KOPT-K1 (cell line): ENCODE data around the gene SKAP1.

Source experiments
- H3K27ac ChIP-seq: fragments of 200-600 bp; sonication (generic); 2 replicates; pipeline ENCODE4 v1.5.1; 2016; ENCODE audit warnings: antibody characterized with exemption, mild to moderate bottlenecking, low read depth, low read length; ENCODE audit not compliant: poor library complexity, severe bottlenecking
- H3K36me3 ChIP-seq: fragments of 200-600 bp; sonication (generic); 2 replicates; pipeline ENCODE4 v1.5.1; 2017; ENCODE audit warnings: antibody characterized with exemption, mild to moderate bottlenecking, low read length, moderate library complexity; ENCODE audit not compliant: insufficient read depth
- H3K9me3 ChIP-seq: fragments of 200-600 bp; sonication (generic); 2 replicates; pipeline ENCODE4 v1.5.1; 2017; ENCODE audit warnings: antibody characterized with exemption, low read length, mild to moderate bottlenecking; ENCODE audit not compliant: insufficient read depth, poor library complexity, severe bottlenecking

The SKAP1 gene

DNA sequence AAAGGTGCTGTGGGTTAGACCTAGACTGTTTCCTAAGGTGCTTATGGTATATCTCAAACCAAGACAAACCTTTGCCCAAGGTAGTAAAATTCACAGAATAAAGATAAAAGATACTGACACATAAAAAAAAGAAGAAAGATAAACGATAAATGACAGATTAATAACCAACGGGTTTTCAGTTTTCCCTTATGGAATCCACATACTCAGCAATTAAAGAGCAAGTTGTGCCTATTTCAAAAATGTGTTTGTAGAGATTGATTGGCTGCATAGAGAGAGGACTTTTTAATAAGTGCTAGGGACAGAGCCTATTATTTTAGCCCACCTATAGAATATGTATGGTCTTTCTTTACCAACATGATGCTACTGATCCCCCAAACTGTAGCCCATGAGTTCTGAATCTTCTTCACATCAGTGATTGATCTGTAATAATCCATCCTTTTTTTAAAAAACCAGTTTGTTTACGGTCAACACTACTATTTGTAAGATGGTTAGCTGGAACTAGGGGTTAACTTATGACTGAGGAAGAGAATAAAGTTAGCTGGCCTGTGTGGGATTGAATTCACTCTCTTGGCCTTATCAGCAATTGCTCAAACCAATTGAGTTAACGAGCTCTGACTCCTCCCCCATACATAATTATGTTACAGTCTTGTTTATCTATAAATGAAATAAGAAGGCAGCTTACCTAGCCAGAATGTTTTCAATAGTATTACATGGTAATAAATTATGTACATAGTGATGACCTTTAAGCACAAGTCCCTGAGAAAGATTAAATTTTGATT, 268.7 kb downstream of the SKAP1 start:
- no peaks in the 10 kb centered on the region for H3K9me3 ChIP-seq
- H3K27ac ChIP-seq, result no peak overlapping the region
- peaks cover 36% of the 10 kb centered on the region for H3K36me3 ChIP-seq

DNA sequence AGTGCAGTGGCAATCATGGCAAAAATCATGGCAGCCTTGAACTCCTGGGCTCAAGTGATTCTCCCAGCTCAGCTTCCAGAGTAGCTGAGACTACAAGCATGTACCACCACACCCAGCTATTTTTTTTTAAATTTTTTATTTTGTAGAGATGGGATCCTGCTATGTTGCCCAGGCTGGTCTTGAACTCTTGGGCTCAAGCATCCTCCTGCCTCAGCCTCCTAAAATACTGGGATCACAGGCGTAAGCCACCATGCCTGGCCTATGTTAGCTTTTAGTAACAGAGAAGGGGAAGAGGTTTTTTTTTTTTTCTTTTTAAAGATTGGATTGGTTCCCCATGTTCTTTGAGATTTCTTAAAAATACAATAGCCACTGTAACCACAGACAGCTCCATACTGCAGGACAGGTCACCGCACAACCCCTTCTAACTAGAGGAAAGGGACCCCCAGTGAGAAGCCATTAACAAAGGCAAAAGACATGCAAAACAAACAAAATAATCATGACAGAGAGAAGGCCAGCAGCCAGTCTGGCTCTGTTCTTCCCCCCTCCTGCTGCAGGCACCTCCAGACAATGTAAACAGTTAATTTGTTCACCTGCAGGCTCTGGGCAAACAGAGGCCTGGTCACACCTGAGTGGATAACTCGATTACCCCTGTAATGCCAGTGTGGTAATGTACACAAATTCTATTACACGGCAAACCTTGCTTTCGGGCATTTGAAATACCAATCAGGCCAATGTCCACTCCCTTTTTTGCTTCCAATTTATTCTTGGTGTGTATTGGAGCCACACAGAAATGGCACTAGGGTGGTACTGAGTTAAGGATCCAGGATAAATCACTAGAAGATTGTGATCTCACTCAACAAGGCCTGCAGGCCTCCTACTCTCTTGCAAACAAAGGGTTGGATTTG, 269.6 kb downstream of the SKAP1 start:
- peaks cover 42% of the 10 kb centered on the region for H3K36me3 ChIP-seq
- H3K9me3 ChIP-seq, result no peaks in the 10 kb centered on the region
- no peak overlapping the region for H3K27ac ChIP-seq

DNA sequence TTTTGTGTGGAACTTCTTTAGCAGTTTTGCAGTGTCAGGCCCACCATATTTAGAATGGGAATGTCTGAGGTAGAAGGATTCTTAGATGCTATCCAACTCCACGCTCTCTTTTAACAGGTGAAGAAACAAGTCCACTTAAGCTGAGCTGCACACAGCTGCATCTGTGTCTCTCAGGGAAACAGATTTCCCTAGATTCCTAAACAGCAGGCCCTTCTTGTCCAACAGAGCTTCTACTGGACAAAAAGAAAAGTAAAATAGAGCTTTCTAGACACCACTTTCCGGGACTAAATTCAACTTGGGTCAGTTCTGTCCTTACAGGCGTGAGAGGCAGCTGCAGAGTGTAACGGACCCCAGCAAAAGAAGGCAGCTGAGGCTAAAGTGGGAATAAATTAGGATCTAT, 270.8 kb downstream of the SKAP1 start:
- Histone ChIP-seq H3K36me3 (peaks cover 53% of the 10 kb centered on the region), H3K27ac (no peak overlapping the region), H3K9me3 (no peaks in the 10 kb centered on the region)

DNA sequence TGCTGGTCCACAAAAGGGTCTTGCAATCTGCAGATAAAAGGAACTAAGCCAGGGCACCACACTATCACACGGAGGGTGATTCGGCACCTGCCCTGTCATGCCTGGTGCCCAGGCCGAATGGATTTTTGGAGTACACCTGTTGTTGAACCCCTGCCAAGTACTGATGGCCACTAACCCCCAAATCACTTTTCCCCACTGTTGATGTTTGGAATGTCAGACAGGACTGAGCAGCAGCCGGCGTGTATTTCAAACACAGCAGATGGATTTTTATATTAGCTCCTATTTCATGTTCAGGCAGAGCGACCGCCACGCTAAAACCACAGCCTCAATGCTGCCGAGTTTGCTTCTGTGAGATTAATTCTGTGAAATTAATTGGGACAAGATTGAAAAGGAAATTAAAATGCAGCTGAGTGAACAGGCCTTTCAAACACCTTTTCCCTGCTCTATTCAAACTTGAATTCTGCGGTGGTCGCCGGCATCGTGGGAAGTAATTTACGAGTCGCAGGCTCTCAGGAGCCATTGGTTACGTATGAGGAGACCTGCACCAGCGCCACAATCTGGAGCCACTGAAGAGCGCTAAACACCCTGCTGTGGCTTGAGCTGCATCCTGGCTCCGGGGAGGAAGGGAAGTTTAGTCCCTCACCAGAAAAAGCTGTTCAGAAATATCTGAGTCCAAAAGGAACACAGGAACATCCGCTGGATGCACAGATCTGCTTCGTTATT, 274.0 kb downstream of the SKAP1 start:
- no peak overlapping the region for H3K27ac ChIP-seq
- no peaks in the 10 kb centered on the region for H3K9me3 ChIP-seq
- peaks cover 41% of the 10 kb centered on the region for H3K36me3 ChIP-seq

DNA sequence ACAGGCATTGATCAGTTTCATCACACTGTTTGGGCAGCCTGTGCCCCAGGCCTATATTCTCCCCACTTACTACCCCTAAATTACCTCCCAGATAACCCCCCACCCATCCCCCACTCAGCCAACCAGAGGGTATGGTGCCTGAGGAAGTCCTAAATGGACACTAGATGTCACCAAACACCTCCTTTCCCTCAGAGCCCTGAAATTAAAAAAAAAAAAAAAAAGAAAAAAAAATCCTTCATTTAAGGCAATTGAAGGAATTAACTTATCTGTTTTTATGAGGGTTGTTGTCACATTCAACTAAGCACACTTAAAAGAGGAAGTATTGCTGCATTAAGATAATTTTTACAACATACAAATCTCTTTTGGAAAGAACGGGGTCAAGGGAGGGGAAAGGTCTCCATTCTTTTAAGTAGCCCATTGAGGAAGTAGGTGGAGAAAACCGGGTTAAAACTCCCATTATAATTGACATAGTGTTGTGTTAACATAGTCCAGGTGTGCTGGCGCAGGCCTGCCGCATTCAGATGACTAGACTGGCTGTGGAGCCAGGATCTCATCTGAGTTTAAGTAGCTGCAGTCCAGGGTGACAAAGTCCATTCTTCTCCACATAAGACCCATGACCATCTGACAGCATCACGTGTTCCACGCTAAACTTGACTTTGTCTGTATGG, 276.2 kb downstream of the SKAP1 start:
- H3K9me3 ChIP-seq, result no peaks in the 10 kb centered on the region

DNA sequence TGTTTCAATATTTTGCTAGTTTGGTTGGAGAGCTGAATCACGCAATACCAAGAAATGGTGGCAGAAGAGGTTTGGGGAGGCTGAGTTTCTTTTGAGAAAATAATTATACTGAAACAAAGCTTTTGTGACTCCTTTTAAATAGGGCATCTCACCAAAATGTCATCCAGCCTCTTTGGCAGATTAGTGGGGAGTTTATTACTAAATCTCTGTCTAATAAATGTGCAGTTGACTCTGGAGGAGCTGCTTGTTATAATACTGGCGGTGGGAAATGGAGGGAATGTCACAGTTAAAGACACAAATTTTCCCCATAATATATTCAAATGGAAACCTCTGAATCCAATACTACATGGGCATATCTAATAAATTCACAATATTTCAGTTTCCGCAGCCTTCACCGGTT, 277.7 kb downstream of the SKAP1 start:
- Histone ChIP-seq H3K27ac (no peak overlapping the region), H3K9me3 (no peaks in the 10 kb centered on the region), H3K36me3 (peaks cover 45% of the 10 kb centered on the region)

More for the DNA sequence above, 276.2 kb downstream of the SKAP1 start:
- no peak overlapping the region for H3K27ac ChIP-seq
- H3K36me3 ChIP-seq, result peaks cover 36% of the 10 kb centered on the region

DNA sequence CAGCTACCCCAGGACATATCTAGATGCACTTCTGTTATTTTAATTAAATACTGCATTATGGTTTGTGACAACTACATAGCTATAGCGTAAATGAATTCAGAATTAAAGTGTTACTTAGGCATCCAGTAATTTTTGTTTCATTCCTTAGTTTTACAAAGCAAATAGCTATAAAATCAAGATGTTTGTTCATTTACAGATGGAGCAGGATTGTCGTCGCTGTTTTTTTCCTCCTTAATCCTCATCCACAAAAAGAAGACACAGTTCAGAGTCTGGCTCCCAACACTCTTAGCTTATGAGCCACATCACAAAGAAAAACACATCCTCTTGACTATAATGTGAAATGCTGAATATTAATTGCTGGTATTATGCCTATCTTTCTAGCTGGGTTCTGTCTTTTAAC, 278.8 kb downstream of the SKAP1 start:
- H3K27ac ChIP-seq, result no peak overlapping the region
- H3K36me3 ChIP-seq, result peaks cover 42% of the 10 kb centered on the region
- H3K9me3 ChIP-seq, result no peaks in the 10 kb centered on the region

DNA sequence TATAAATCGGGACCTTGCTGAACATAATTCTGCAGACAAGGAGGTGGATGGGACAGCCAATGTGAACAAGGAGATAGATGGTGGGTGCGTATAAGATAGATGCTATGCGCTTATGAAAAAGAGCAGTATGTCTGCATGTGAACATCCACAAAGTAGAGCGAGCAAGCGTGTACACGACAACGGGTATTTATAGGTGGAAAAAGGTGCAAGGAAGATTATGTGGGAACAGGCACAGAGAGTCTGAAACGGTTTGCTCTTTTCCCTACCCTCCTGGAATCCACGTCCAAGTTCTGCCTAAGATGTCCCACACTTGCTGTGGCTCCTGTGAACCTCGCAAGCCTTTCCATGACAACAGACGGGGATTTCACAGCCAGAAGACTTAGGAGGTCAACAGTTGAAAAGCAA, 279.4 kb downstream of the SKAP1 start:
- Histone ChIP-seq H3K36me3 (peaks cover 43% of the 10 kb centered on the region), H3K9me3 (no peaks in the 10 kb centered on the region), H3K27ac (no peak overlapping the region)

DNA sequence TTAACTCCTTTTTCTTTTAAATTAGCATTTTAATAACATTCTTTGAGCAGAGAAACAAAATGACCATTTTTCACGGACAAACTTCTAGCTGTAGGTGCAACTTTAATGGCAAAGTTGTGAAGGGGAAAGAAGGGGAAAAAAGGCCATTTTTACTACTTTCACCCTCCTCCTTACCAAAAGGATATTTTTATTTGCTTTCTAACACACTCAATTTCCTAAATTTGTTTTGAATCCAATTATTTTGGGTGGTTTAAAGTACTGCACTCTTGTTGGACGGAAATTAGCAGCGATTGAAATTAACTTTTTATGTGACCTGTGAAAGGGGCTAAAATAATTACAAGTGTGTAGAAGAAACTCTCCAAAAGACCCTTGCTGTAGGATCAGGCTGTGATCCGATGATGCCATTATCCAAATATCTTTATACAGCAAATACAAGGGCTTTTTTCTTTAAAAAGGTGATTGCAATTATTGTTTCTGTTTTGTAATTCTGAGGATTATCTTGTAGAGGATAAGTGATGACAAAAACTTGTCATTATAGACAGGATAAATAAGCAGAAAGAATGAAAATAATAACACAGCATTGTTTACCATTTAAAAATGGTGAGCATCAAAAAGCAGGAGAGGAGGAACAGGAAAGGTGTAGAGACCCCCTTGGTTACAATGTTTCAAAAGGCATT, 280.1 kb downstream of the SKAP1 start:
- H3K27ac ChIP-seq, result no peak overlapping the region
- peaks cover 42% of the 10 kb centered on the region for H3K36me3 ChIP-seq
- H3K9me3 ChIP-seq, result no peaks in the 10 kb centered on the region

DNA sequence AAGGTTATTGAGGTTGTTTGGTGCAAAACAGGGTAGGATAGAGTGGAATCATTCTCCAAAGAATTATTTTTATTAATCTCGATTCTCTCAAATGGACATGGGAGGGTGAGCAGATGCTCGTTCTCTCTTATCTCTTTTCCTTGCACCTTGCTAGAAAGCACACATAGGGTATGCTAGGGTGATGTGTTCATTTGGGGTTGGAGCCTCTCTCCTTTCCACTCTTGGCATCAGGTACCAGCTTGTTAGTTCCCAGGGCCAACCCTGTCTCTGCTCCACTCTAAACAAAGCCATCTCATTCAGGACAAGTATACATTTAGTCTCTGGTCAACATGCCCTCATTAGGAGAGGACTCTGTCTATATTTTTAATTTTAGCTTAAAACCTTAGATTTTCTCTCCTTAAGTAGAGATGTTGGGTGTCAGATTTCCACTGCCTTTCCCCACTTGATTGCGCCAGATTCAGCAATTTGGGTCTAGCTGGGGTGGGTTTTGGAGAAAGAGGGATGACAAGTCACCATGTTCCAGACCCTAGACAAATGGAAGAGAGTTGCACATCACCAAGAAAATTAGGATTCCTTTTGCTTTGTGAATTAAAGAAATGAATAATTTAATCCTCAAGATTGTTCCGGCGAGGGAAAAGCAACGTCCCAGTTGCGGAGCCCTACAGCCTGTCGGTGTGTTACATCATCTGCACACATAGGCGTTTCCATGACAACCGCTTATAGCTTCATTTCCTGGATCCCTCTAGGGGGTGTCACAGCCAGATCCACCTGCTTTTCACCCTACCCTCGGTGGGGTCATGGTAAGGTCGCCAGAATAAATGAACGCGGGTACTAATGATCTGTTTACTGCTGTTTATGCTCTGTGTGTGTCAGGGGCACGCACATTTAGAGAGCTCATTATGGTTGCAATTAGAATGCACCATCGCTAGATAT, 280.9 kb downstream of the SKAP1 start:
- no peak overlapping the region for H3K27ac ChIP-seq
- H3K36me3 ChIP-seq, result peaks cover 36% of the 10 kb centered on the region

DNA sequence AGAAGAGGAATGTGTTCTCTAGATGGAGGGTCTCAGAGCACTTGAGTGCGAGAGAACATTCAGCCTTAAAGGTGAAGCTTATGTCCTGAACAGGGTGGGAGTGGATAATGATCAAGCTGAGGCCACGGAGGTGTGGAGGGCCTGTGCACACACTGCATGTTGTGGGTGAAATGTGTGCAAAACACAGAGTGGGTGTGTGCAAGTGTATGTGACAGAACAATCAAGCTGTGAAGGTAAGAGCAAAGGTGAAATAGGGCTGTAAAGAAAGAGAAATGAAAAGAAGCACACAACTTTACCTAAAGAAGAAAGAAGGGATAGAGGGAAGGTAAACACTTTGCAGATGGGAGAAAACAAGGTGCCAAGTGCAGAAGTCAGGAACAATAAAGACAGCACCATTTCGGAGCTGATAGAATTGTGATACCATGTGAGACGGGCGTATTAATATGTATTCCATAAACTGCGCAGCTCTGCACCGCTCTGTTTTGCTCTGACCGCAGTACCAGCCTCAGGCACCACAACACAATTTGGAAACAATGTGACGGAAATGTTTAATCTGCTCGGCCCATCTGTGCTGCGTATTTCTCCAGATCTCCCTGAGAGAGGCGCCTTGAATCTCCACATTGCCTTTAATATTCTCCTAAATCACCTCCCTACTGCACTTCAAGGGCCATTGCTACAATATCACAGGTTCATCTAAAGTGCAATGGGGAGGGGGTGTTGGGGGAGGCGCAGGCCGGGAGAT, 281.8 kb downstream of the SKAP1 start:
- Histone ChIP-seq H3K27ac (no peak overlapping the region), H3K36me3 (peaks cover 39% of the 10 kb centered on the region; the same call in 1 of the 2 replicates), H3K9me3 (no peaks in the 10 kb centered on the region)

More for the DNA sequence above, 280.9 kb downstream of the SKAP1 start:
- H3K9me3 ChIP-seq, result no peaks in the 10 kb centered on the region

DNA sequence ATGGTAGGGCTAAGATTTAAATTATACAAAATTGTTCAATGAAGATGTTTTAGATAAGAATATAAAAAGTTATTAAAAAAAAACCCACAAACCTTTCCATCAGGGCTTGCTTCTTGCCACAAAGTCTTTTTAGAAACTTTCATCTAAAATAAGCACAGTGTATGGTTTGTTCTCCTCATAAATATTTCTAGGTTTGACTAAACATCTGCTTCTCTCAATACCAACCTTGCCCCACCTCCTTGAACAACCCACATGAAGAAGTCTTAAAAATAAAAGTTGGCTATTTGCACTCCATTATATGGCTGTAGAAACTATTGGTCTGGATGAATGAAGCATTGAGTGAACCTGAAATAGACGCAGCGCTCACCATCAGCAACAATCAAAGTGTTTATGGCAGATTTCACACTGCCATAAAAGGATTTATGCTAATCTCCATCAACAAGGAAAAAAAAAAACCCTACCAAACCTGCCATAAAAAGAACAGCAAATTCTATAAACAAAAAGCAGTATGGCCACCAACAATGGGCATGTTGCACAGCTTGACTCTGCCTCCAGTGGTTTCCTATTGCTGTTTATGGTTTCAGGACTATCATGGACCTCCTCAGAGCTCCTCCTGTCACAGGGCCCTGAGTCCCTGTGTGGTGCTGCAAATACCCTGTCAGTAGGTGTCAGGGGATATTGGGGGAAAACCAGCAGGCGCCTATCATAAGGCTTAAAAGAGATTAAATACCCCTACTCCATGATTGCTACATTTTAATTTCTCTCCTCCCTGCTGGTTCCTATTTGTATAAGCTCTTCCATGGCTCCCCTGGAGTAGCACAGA, 284.8 kb downstream of the SKAP1 start:
- H3K9me3 ChIP-seq, result no peaks in the 10 kb centered on the region
- H3K36me3 ChIP-seq, result peaks cover 40% of the 10 kb centered on the region; the same call in 1 of the 2 replicates
- no peak overlapping the region for H3K27ac ChIP-seq
